A673 (cell line): Measurements from ENCODE around the gene WWC1. TPM values are rescaled to one million over a fixed set of nuclear protein-coding genes. Genes with fewer than 3 reads are reported as not detected.

Experiments used
- BruUV-seq: library from RNA; stranded (reverse); fragments of 400-500 nt; replicated peaks from 2 replicates; lab custom pipeline; 2021; lab: Mats Ljungman, UMichigan
- CTCF ChIA-PET: fragments of 300-600 bp; sonication (Branson Sonifier 250); formaldehyde crosslinking; loops from one replicate; lab custom pipeline; 2022; ENCODE audit warnings: antibody characterized with exemption; lab: Charles Lee
- POLR2A ChIA-PET: fragments of 300-600 bp; sonication (Branson Sonifier 250); formaldehyde crosslinking; loops from one replicate; lab custom pipeline; 2022; ENCODE audit warnings: antibody characterized with exemption; ENCODE audit not compliant: low non-redundant PET; lab: Charles Lee
- DNase-seq: peaks from one replicate; pipeline ENCODE4 v3.0.0-alpha.2; 2015; ENCODE audit warnings: low spot score
- H3K27ac ChIP-seq: fragments of 200-600 bp; sonication (generic); 2 replicates; pipeline ENCODE4 v1.5.1; 2016; ENCODE audit warnings: mixed run types, low read depth, mild to moderate bottlenecking, mixed read lengths, antibody characterized with exemption, low read length; ENCODE audit not compliant: poor library complexity, severe bottlenecking
- H3K27me3 ChIP-seq: fragments of 200-600 bp; sonication (generic); replicated peaks from 2 replicates; pipeline ENCODE4 v1.6.1; 2017; ENCODE audit warnings: mixed run types, low read depth, mild to moderate bottlenecking, mixed read lengths, antibody characterized with exemption, low read length; ENCODE audit not compliant: insufficient read depth, poor library complexity
- H3K36me3 ChIP-seq: fragments of 200-600 bp; sonication (generic); 2 replicates; pipeline ENCODE4 v1.6.1; 2016; ENCODE audit warnings: mixed run types, mild to moderate bottlenecking, mixed read lengths, antibody characterized with exemption, low read length; ENCODE audit not compliant: insufficient read depth, poor library complexity, severe bottlenecking
- H3K4me1 ChIP-seq: fragments of 200-600 bp; sonication (generic); 2 replicates; pipeline ENCODE4 v1.6.1; 2017; ENCODE audit warnings: mixed run types, mild to moderate bottlenecking, mixed read lengths, antibody characterized with exemption, low read length; ENCODE audit not compliant: insufficient read depth, poor library complexity, severe bottlenecking
- H3K4me3 ChIP-seq: fragments of 200-600 bp; sonication (generic); 2 replicates; pipeline ENCODE4 v1.5.1; 2016; ENCODE audit warnings: low read depth, mixed run types, mild to moderate bottlenecking, mixed read lengths, low read length; ENCODE audit not compliant: poor library complexity, severe bottlenecking
- H3K9me3 ChIP-seq: fragments of 200-600 bp; sonication (generic); 2 replicates; pipeline ENCODE4 v1.6.1; 2016; ENCODE audit warnings: mixed run types, low read depth, mild to moderate bottlenecking, mixed read lengths, antibody characterized with exemption, low read length; ENCODE audit not compliant: poor library complexity, severe bottlenecking
- CTCF ChIP-seq: fragments of 300-800, 200-600 bp; sonication (generic); conservative IDR thresholded peaks from 2 replicates; pipeline ENCODE4 v1.5.1; 2017; ENCODE audit warnings: low read depth, mild to moderate bottlenecking, antibody characterized with exemption, low read length, moderate library complexity, mixed read lengths
- EZH2 ChIP-seq: fragments of 200-600 bp; sonication (generic); IDR thresholded peaks from 2 replicates; pipeline ENCODE4 v1.6.1; 2017; ENCODE audit warnings: borderline replicate concordance, low read depth, mild to moderate bottlenecking, mixed read lengths, antibody characterized with exemption, low read length; ENCODE audit not compliant: poor library complexity, severe bottlenecking
- intact Hi-C: fragments of 100-400 bp; cut with micrococcal nuclease; formaldehyde crosslinking; loops from one replicate; pipeline ENCODE4 v1.10.0; 2022; ENCODE audit not compliant: unreplicated experiment
- total RNA-seq: library from RNA; stranded (reverse); gene quantifications from 2 replicates; pipeline ENCODE4 v1.2.3, GENCODE V29; 2021

Gene WWC1
- total RNA-seq, 1 experiment from 2014 or later = 8.8 TPM

GRCh38 chr5:168251259-168251658 lies 40.2 kb upstream of the WWC1 start:
- CTCF ChIA-PET = no interaction called here
- no TSS peak for BruUV-seq
- H3K27ac ChIP-seq = no peak overlapping the region
- DNase-seq = no peak
- H3K27me3 ChIP-seq = no peaks in the 10 kb centered on the region
- intact Hi-C loops = no loop called here
- peaks cover 10% of the 10 kb centered on the region for H3K36me3 ChIP-seq
- H3K9me3 ChIP-seq = no peaks in the 10 kb centered on the region
- POLR2A ChIA-PET = no interaction called here
- no peaks in the 10 kb centered on the region for H3K4me1 ChIP-seq
- TF ChIP-seq EZH2 = no peak
- no peak for TF ChIP-seq CTCF
- no peak overlapping the region for H3K4me3 ChIP-seq

DNA sequence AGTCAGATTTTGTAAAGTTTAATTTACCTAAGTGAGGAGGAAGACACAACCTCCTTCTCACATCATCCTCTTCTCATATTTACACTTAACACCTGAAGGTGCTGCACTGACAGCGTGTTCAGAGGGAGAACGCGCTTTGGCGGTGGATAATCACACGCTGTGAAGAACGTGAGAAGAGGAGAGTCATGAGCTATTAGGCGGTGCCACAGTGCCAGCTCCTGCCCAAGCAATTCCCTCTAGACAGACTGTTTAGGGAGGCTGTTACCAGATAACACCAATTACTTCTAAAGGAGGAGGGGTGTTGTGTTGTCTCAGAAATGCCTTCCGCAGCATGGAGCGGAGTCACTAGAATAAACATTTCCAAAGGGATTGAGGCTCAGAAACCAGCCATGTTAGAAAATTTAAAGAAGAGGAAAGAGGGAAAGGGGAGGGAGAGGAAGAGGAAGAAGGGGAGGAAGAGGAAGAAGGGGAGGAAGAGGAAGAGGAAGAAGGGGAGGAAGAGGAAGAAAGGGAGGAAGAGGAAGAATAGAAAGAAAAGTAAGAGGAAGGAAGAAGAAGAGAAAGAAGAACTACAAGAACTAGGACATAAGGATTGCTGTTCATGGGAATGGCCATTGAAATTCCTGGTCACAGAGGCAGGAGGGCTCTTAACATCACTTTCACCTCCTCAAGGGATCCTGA lies 37.3 kb upstream of the WWC1 start:
- TF ChIP-seq CTCF (no peak), EZH2 (no peak)
- CTCF ChIA-PET = interaction anchor here (0.5 kb wide), 1 partner anchor 49 kb away, joined by 5 read pairs; no protein-coding TSS in a partner anchor
- BruUV-seq = no TSS peak

DNA sequence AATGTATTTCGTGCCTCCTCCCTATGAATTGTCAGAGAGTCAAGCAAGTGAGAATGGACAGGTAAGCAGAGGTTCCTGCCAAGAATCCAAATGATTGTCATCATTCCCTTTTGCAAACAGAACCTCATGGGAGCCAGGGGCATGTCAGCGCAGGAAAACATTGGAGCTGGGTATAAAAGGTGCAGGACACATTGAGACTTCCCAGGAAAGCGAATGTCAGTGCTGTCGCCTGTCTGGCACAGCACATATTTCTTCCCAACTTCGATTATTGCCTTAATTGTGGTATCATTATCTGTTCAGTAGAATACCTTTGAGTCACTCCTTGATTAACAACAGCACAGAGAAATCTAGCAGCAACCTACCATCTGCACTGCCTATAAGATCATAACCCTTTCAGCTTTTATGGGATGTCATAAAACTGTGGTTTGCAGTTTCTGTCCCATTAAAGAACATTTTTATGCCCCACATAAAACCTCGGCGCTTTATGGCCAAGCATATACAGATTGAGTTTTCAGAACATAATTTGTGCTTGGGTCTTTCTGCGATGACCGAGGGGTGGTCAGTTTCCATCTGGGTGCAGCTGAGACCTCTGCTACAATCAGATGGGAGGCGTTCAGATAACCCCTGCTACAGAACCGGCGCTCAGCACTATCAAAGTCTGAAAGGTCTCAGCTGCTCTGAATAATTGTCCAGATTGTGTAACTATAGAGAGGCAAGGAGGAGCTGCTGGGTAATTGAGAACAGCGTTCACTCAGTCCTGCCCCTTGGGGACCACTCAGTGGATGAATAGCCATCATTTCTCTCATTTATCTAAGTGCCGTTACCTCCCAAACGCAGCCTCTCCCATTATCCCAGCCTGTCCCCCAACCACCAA lies 30.9 kb upstream of the WWC1 start:
- intact Hi-C loops = no loop called here
- Histone ChIP-seq H3K9me3 (no peaks in the 10 kb centered on the region), H3K4me3 (no peak overlapping the region), H3K4me1 (no peaks in the 10 kb centered on the region), H3K27me3 (no peaks in the 10 kb centered on the region), H3K27ac (no peak overlapping the region), H3K36me3 (no peaks in the 10 kb centered on the region)
- no TSS peak for BruUV-seq
- TF ChIP-seq EZH2 (no peak), CTCF (no peak)
- no peak for DNase-seq
- POLR2A ChIA-PET = no interaction called here
- CTCF ChIA-PET = no interaction called here

More for the DNA sequence above, 37.3 kb upstream of the WWC1 start:
- no peaks in the 10 kb centered on the region for H3K27me3 ChIP-seq
- H3K9me3 ChIP-seq = no peaks in the 10 kb centered on the region
- no peaks in the 10 kb centered on the region for H3K36me3 ChIP-seq
- intact Hi-C loops = no loop called here
- H3K4me3 ChIP-seq = no peak overlapping the region
- no peak for DNase-seq
- no peaks in the 10 kb centered on the region for H3K4me1 ChIP-seq
- POLR2A ChIA-PET = no interaction called here
- no peak overlapping the region for H3K27ac ChIP-seq
